NCI-H510A (cell line): ENCODE measurements around the gene DMRT2.

Experiments
- DNase-seq: peaks from one replicate; lab custom pipeline; 2025; lab: John Stamatoyannopoulos, UW

The DMRT2 gene

GRCh38 chr9:1047591-1048230 is 2.4 kb upstream of the DMRT2 start:
- DNase-seq: no peak

DNA sequence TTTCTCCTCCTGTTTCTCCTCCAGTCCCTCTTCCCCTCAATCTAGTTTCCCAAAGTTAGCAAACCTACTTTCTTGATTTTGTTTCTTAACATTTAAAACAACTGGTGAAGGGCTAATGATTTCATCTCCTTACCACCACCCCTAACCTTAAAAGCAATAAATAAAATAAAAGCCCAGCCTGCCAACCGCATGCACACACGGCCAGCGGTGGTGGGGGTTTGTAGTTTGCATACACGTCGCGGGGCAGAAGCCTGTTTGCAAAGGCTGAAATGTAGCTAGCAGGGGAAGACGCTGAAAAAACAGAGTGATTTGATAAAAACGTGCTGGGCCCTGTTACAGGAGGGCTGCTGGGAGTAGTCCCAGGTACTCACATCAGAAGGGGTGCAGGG is 1.9 kb upstream of the DMRT2 start:
- DNase-seq: no peak

- DNase-seq: no peak
Observed at GRCh38 chr9:1048811-1049210, 1.3 kb upstream of the DMRT2 start.

DNA sequence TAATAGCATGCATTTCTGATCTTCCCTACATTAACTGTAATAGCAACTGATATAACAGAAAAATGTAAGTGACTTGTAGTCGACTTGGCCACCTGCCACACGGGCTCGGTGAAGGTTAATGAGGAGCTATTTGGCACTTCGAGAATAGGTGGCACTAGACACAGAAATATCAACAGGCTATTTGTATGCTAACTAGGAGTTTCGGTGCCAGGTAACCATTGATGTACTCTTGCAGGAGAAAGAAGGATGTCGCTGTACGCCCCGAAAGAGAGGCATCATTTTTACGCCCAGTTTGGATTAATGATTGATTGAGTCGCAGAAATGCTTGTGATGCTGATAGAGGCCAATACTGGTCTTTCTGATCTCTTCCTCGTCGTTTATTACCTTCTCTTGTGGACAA is 516 bp upstream of the DMRT2 start:
- DNase-seq: no peak

DNA sequence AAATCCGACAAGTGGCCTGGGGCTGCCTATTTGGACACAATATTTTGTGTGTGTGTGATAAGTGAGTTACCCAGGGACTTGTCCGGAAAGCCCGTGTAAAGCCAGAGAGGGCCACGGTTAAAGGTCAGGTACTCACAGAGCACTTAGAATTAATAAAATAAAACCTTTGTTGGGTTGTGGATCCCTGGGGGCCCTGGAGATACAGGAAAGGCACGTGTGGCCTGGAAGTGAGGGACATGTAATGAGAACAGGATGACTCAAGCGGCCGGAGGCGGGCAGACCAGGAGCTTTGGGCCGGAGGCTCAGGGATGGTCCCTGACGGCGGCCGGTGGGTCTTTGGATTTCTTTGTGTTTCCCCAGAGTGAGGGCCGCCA is 1.0 kb downstream of the DMRT2 start:
- no peak for DNase-seq

DNA sequence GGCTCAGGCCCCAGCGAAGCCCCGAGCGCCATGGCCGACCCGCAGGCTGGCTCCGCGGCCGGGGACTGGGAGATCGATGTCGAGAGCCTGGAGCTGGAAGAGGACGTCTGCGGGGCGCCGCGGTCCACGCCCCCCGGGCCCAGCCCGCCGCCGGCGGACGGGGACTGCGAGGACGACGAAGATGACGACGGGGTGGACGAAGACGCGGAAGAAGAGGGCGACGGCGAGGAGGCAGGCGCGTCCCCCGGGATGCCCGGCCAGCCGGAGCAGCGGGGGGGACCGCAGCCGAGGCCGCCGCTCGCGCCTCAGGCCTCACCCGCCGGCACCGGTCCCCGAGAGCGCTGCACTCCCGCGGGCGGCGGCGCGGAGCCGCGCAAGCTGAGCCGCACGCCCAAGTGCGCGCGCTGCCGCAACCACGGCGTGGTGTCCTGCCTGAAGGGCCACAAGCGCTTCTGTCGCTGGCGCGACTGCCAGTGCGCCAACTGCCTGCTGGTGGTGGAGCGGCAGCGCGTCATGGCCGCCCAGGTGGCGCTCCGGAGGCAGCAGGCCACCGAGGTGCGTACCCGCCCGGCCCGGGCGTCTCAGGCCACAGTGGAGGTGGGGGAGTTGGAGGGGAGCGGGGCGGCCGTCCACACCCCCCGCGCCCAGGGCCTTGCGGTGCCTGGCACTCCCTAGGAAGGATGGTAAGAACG is 1.6 kb downstream of the DMRT2 start:
- DNase-seq: peak; percentile 62

DNA sequence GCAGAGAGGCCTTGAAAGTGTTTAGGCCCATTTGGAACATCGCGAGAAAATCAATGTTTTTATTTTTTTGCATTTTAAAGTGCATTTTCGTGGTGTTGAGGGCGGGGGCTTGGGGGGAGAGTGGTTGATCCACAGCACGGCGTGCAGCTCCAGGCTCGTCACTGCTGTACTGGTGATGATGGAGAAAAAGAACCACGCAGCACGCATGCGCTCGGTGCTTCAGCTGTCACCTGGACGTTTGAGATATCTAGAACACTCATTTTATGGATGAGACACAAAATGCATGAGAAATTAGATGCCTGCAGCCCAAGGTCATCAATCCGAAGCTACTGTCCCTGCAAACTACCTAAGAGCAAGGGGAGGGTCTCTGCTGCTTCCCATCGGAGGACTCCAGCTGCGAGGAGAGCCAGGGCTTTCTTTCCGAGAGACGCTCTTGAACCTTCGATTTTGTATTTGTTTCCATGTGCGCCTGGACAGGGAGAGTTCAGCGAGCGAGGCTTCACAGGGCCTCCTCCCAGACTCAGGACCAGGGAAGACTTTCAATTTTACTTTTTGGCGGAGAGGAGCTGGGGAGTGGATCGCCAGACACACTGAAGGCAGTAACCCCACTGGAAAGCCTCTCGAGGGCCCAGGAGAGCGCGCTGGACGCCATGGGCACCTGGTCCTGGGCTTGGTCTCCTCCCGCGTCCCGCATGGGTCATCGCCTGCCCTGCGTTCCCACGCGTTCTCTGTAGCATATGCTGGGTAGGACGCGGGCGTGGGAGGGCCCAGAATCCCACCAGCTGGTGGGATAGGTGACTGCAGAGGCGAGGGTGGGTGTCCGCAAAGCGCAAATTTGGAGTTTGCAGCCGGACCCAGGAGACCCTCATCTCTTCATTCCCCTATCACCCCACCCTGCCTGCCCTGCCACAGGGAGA is 2.5 kb downstream of the DMRT2 start:
- no peak for DNase-seq

DNA sequence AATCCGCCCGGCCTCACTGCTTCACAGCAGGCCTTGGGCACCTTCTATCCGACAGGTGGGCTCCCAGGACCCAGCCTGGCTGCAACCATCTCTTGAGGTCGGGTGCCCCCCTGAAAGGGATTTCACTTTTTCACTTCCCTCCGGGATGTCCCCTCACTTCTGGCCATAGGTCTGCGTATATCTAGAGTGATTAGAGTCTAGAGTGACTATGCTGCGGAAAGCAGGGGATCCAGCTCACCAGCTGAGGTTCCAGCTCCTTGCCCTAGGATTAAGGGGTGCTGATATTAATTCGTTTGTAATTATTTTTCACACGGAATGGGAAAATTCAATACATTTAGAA is 3.1 kb downstream of the DMRT2 start:
- DNase-seq: no peak

GRCh38 chr9:1053986-1054425 is 3.8 kb downstream of the DMRT2 start:
- DNase-seq: no peak

- no peak for DNase-seq
Observed at GRCh38 chr9:1055166-1055565, 5.0 kb downstream of the DMRT2 start.

DNA sequence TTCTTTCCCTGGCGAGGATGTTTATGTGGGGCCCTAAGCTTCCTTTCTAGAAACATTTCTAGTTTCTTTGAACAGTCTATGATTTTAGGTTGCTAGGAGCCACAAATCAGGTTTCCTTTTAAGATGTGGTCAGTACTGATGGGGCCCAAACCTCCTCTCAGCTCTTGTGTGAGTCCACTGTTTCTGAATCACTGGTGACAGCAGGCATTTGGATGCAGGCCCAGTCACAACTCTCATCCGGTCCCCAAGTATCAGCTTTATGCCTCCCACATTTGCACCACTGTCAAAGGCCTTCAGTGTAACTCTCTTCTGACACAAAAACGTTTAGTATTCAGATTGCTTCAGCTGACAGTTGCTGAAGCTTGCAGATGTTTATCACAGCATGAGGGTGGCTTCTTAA is 7.8 kb downstream of the DMRT2 start:
- no peak for DNase-seq

- no peak for DNase-seq
Observed at GRCh38 chr9:1058826-1059487, 8.8 kb downstream of the DMRT2 start.

- DNase-seq: no peak
Observed at GRCh38 chr9:1065130-1065529, 15.0 kb downstream of the DMRT2 start.

DNA sequence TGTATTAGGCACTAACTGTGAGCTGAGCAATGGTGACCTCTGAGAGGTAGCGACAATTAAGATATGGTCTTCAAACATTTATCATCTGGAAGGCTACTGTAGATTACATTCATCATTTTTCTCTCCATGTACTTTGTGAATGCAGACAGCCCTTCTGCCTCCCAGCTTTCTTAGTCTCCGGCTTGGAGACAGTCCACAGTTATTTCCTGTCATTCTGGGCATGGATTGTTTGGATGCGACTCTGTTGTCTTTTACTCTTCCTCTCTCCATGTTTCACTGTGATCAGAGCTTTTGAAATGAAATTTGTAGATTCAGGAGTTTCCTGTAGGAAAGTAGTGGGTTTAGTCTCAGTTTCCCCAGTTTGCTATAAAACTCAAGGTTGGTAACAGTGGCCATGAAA is 20.5 kb downstream of the DMRT2 start:
- no peak for DNase-seq

DNA sequence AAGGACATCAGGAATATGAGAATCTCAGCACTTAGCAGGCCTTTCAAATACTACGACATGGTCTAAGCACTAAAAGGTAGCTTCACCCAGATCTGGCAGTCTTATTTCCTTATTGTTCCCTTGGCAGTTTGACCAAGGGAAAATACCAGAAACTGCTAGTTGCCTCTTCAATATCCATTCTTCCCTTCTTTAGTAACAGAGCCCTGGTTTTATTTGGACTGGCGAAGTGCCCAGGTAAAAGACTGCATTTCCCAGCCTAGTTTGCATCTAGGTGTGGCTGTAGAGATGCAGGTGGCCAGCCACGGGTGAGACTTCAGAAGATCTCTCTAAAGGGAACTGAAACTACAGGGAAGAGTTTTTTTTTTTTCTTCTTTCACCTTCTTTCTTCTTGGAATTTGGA is 21.6 kb downstream of the DMRT2 start:
- DNase-seq: no peak

GRCh38 chr9:1073497-1073896 is 23.3 kb downstream of the DMRT2 start:
- no peak for DNase-seq

DNA sequence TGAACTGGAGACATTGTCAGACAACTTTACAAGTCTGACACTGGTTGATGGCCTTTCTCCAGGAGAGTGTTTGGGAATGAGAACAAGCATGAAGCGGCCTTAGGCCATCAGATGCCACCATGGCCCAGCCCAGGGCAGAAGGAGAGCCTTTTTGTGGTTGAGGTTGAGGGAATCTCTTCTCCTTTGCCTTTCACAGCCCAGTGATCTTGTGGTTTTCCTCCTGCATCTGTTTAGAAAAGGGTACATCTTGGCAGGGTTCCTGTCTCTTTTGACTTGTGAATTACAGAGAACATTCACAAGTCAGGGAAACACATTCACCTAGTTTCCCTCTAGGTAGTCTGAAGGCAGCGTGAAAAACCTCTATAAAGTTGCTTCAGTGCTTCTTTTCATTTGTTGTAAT is 27.5 kb downstream of the DMRT2 start:
- DNase-seq: no peak

DNA sequence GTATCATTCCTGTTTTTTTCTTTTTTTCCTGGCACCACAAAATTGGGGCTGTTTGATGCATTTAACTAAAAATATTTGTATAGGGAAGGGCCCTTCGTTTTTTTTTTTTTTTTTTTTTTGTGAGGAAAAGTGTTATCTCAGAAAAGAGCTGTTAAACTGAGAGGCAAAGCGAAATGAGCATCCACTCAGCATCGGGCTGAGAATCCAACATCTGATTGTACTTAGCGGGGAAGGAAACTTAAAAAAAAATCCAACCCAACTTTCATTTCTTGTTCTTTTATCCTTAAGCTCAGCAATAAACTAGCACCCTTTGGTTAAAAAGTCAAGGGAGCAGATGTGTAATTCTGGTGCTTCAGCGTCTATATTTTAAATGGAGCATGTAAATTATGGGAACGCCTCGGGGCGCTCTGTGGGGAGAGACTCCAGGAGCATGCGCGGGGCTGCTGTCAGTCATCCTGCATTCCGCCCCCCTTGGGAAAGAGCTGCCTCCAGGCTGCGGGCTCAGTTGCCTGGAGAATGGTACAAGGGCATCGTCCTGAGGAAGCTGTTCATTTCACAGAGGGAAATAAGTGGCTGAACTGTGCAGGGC is 33.3 kb downstream of the DMRT2 start:
- DNase-seq: peak; percentile 40

- no peak for DNase-seq
Observed at GRCh38 chr9:1085086-1085485, 34.9 kb downstream of the DMRT2 start.

GRCh38 chr9:1086517-1086916 is 36.4 kb downstream of the DMRT2 start:
- DNase-seq: no peak

GRCh38 chr9:1087120-1087881 is 37.1 kb downstream of the DMRT2 start:
- DNase-seq: no peak
